ENCODE measurements around the gene ADM2.

DNA sequence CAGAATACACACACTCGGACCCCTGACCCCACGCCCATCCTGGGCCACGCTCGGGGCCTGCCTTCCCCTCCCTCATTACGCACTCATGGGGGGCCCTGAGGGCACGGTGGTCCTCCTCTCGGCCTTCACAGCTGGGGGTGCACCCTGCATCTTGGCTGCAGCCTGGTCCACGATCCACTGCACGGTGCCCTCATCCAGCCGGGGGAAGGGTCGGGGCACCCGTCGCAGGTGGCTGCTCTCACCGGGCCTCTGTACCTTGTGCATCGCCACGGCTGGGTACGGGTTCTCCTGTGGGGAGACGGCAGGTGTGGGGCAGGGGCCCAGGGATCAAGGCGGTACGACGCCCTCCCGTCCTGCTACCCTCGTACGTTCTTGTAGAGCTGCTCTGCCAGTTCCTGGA is 16.9 kb upstream of the ADM2 start:
- TF ChIP-seq POLR2A (IDR thresholded peaks at IDR 0.05): no peak
- TF ChIP-seq, protein P1, sequence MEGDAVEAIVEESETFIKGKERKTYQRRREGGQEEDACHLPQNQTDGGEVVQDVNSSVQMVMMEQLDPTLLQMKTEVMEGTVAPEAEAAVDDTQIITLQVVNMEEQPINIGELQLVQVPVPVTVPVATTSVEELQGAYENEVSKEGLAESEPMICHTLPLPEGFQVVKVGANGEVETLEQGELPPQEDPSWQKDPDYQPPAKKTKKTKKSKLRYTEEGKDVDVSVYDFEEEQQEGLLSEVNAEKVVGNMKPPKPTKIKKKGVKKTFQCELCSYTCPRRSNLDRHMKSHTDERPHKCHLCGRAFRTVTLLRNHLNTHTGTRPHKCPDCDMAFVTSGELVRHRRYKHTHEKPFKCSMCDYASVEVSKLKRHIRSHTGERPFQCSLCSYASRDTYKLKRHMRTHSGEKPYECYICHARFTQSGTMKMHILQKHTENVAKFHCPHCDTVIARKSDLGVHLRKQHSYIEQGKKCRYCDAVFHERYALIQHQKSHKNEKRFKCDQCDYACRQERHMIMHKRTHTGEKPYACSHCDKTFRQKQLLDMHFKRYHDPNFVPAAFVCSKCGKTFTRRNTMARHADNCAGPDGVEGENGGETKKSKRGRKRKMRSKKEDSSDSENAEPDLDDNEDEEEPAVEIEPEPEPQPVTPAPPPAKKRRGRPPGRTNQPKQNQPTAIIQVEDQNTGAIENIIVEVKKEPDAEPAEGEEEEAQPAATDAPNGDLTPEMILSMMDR (IDR thresholded peaks at IDR 0.05): no peak
